H9 (cell line): ENCODE data around the gene NOP16. TPM values are rescaled to one million over a fixed set of nuclear protein-coding genes. Genes with fewer than 3 reads are reported as not detected.

Source experiments
- DNase-seq: peaks from one replicate; pipeline ENCODE4 v3.0.0-alpha.2; 2017
- H2AFZ ChIP-seq: one replicate; pipeline ENCODE4 v1.6.1; 2013; ENCODE audit warnings: mild to moderate bottlenecking, low read length, control low read depth, moderate library complexity
- H2AK5ac ChIP-seq: 2 replicates; pipeline ENCODE4 v1.6.1; 2013; ENCODE audit warnings: low read length, control low read depth, mixed read lengths; ENCODE audit not compliant: insufficient read length
- H2BK120ac ChIP-seq: one replicate; pipeline ENCODE4 v1.6.1; 2013; ENCODE audit warnings: low read depth, mild to moderate bottlenecking, low read length, control low read depth, inconsistent platforms; ENCODE audit not compliant: poor library complexity, severe bottlenecking
- H2BK12ac ChIP-seq: 2 replicates; pipeline ENCODE4 v1.6.1; 2013; ENCODE audit warnings: low read length, control low read depth, mixed read lengths, low read depth; ENCODE audit not compliant: insufficient read length
- H2BK15ac ChIP-seq: 2 replicates; pipeline ENCODE4 v1.6.1; 2013; ENCODE audit warnings: low read depth, low read length, control low read depth
- H2BK20ac ChIP-seq: one replicate; pipeline ENCODE4 v1.6.1; 2013; ENCODE audit warnings: low read depth, mild to moderate bottlenecking, low read length, control low read depth, inconsistent platforms; ENCODE audit not compliant: poor library complexity, severe bottlenecking
- H2BK5ac ChIP-seq: 2 replicates; pipeline ENCODE4 v1.6.1; 2013; ENCODE audit warnings: low read length, control low read depth, mixed read lengths; ENCODE audit not compliant: insufficient read length
- H3K14ac ChIP-seq: 2 replicates; pipeline ENCODE4 v1.6.1; 2013; ENCODE audit warnings: low read length, control low read depth; ENCODE audit not compliant: insufficient read depth
- H3K18ac ChIP-seq: 2 replicates; pipeline ENCODE4 v1.6.1; 2013; ENCODE audit warnings: low read depth, mild to moderate bottlenecking, mixed read lengths, low read length, control low read depth; ENCODE audit not compliant: insufficient read length
- H3K23ac ChIP-seq: 2 replicates; pipeline ENCODE4 v1.6.1; 2013; ENCODE audit warnings: low read length, control low read depth, mixed read lengths, low read depth; ENCODE audit not compliant: insufficient read length
- H3K23me2 ChIP-seq: 2 replicates; pipeline ENCODE4 v1.6.1; 2013; ENCODE audit warnings: low read depth, mild to moderate bottlenecking, mixed read lengths, low read length, control low read depth; ENCODE audit not compliant: insufficient read length, poor library complexity, severe bottlenecking
- H3K27ac ChIP-seq: 2 replicates; pipeline ENCODE4 v1.5.1; 2013; ENCODE audit warnings: low read length, control low read depth, mixed read lengths, low read depth; ENCODE audit not compliant: insufficient read length
- H3K27me3 ChIP-seq: 2 replicates; pipeline ENCODE4 v1.6.1; 2013; ENCODE audit warnings: low read length, control low read depth, inconsistent platforms; ENCODE audit not compliant: insufficient read depth
- H3K4ac ChIP-seq: 2 replicates; pipeline ENCODE4 v1.6.1; 2013; ENCODE audit warnings: low read depth, mild to moderate bottlenecking, control low read depth, inconsistent platforms, low read length, moderate library complexity
- H3K4me1 ChIP-seq: 2 replicates; pipeline ENCODE4 v1.6.1; 2013; ENCODE audit warnings: low read length, control low read depth, inconsistent platforms; ENCODE audit not compliant: insufficient read depth
- H3K4me2 ChIP-seq: 2 replicates; pipeline ENCODE4 v1.6.1; 2013; ENCODE audit warnings: low read length, control low read depth, mixed read lengths; ENCODE audit not compliant: insufficient read length, insufficient read depth
- H3K56ac ChIP-seq: 2 replicates; pipeline ENCODE4 v1.6.1; 2013; ENCODE audit warnings: low read depth, mild to moderate bottlenecking, mixed read lengths, low read length, control low read depth; ENCODE audit not compliant: insufficient read length
- H3K79me1 ChIP-seq: 2 replicates; pipeline ENCODE4 v1.6.1; 2013; ENCODE audit warnings: low read depth, mild to moderate bottlenecking, moderate library complexity, low read length, control low read depth, inconsistent platforms; ENCODE audit not compliant: insufficient read depth, poor library complexity, severe bottlenecking
- H3K79me2 ChIP-seq: 2 replicates; pipeline ENCODE4 v1.6.1; 2013; ENCODE audit warnings: low read length, control low read depth, inconsistent platforms; ENCODE audit not compliant: insufficient read depth
- H3K9ac ChIP-seq: 2 replicates; pipeline ENCODE4 v1.6.1; 2013; ENCODE audit warnings: low read length, control low read depth, mixed read lengths; ENCODE audit not compliant: insufficient read length; ENCODE audit errors: extremely low read depth
- H3K9me3 ChIP-seq: one replicate; pipeline ENCODE4 v1.6.1; 2013; ENCODE audit warnings: low read depth, low read length, inconsistent platforms; ENCODE audit not compliant: control insufficient read depth
- H3T11ph ChIP-seq: one replicate; pipeline ENCODE4 v1.6.1; 2013; ENCODE audit warnings: mild to moderate bottlenecking, low read length, control low read depth, inconsistent platforms
- H4K20me1 ChIP-seq: one replicate; pipeline ENCODE4 v1.6.1; 2013; ENCODE audit not compliant: control insufficient read depth, insufficient read length, insufficient read depth
- H4K5ac ChIP-seq: 2 replicates; pipeline ENCODE4 v1.6.1; 2013; ENCODE audit warnings: low read depth, mild to moderate bottlenecking, mixed read lengths, low read length, control low read depth; ENCODE audit not compliant: insufficient read length
- H4K8ac ChIP-seq: replicated peaks from 2 replicates; pipeline ENCODE4 v1.6.1; 2013; ENCODE audit warnings: low read length, control low read depth, mixed read lengths, low read depth; ENCODE audit not compliant: insufficient read length
- H4K91ac ChIP-seq: 2 replicates; pipeline ENCODE4 v1.6.1; 2013; ENCODE audit warnings: low read depth, mild to moderate bottlenecking, moderate library complexity, mixed read lengths, low read length, control low read depth; ENCODE audit not compliant: insufficient read length
- H3K27ac Mint-ChIP-seq, 3 experiments: 2 replicates in 2 of 3; 3 replicates in 1 of 3; pipeline ENCODE4 v1.8.0; 2020 to 2021; ENCODE audit warnings: mixed read lengths in 3 of 3, mild to moderate bottlenecking in 1 of 3, moderate library complexity in 1 of 3
- H3K27me3 Mint-ChIP-seq: 2 replicates; pipeline ENCODE4 v1.8.0; 2021; ENCODE audit warnings: low read depth, mild to moderate bottlenecking, moderate library complexity, mixed read lengths
- H3K36me3 Mint-ChIP-seq, 3 experiments: 2 replicates in 2 of 3; 3 replicates in 1 of 3; pipeline ENCODE4 v1.8.0; 2020 to 2021; ENCODE audit warnings: low read depth in 3 of 3, mixed read lengths in 3 of 3; ENCODE audit not compliant: insufficient read depth in 1 of 3
- H3K4me1 Mint-ChIP-seq, 2 experiments: 2 replicates each; pipeline ENCODE4 v1.8.0; 2020; ENCODE audit warnings: mixed read lengths in 2 of 2
- H3K4me3 Mint-ChIP-seq, 2 experiments: 2 replicates in 1 of 2; 3 replicates in 1 of 2; pipeline ENCODE4 v1.8.0; 2020 to 2021; ENCODE audit warnings: mild to moderate bottlenecking in 2 of 2, mixed read lengths in 2 of 2, moderate library complexity in 1 of 2
- H3K9me3 Mint-ChIP-seq, 2 experiments: 2 replicates in 1 of 2; 3 replicates in 1 of 2; pipeline ENCODE4 v1.8.0; 2020; ENCODE audit warnings: mild to moderate bottlenecking in 2 of 2, mixed read lengths in 2 of 2, moderate library complexity in 1 of 2
- WGBS: extraction: QIAGEN DNeasy Blood & Tissue Kit; methylation state at CpG from one replicate; pipeline ENCODE4 v1.1.7; 2013; ENCODE audit warnings: missing lambda C conversion rate, low lambda C conversion rate, mixed read lengths; ENCODE audit not compliant: insufficient read length; ENCODE audit errors: extremely low coverage; 5-methylcytosine and 5-hydroxymethylcytosine counted together
- total RNA-seq: library from RNA; stranded (reverse); gene quantifications from 2 replicates; pipeline ENCODE4 v1.2.1, GENCODE V29; 2021
- TF ChIP-seq, protein P1 (sequence below): fragments of 200-600 bp; sonication (generic); conservative IDR thresholded peaks from 3 replicates; pipeline ENCODE4 v1.8.0; 2021; ENCODE audit warnings: antibody characterized with exemption, mild to moderate bottlenecking

Gene NOP16
- total RNA-seq, 1 experiment from 2014 or later, result 114 TPM

DNA sequence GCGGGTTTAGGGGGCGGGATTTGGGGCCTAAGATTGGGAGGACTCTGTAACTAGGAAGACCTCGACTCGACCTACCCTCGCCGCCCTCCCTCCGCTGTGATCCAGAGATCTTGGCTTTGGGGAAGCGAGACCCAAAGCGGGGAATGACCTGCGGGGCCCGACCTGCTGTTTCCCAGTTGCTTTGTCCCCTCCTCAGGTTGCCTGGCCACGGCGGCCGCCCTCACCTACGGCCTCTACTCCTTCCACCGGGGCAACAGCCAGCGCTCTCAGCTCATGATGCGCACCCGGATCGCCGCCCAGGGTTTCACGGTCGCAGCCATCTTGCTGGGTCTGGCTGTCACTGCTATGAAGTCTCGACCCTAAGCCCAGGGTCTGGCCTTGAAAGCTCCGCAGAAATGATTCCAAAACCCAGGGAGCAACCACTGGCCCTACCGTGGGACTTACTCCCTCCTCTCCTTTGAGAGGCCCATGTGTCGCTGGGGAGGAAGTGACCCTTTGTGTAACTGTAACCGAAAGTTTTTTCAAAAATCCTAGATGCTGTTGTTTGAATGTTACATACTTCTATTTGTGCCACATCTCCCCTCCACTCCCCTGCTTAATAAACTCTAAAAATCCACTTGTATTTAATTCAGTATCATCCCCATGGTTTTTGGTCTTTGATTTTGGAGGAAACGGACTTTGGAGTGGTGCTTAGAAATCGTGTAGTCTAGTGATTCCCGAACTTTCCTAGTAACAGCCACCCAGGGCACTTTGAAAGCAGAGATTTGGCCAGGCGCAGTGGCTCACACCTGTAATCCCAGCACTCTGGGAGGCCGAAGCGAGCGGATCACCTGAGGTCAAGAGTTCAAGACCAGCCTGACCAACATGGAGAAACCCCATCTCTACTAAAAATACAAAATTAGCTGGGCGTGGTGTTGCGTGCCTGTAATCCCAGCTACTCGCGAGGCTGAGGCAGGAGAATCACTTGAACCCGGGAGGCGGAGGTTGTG lies 1.0 kb upstream of the NOP16 start:
- Histone ChIP-seq H2BK120ac (no peak overlapping the region), H3K9ac (peak overlapping the region; percentile 47), H3K56ac (no peak overlapping the region), H3K18ac (peak overlapping the region; percentile 73), H4K5ac (no peak overlapping the region), H3K4me1 (no peaks in the 10 kb centered on the region), H3K14ac (peak overlapping the region; percentile 36; the same call in 1 of the 2 replicates), H4K91ac (no peak overlapping the region), H3K79me2 (peaks cover 8% of the 10 kb centered on the region; the same call in 1 of the 2 replicates), H3K9me3 (no peaks in the 10 kb centered on the region), H4K8ac (no peak overlapping the region), H3K23me2 (peaks cover 7% of the 10 kb centered on the region), H2BK20ac (no peak overlapping the region), H3K23ac (no peak overlapping the region), H3K4me2 (peak overlapping the region; percentile 89), H3K27ac (peak overlapping the region; percentile 0), H3T11ph (no peak overlapping the region), H3K4ac (no peak overlapping the region), H4K20me1 (no peaks in the 10 kb centered on the region), H2AFZ (no peak overlapping the region), H2AK5ac (no peak overlapping the region), H2BK15ac (no peak overlapping the region), H2BK12ac (no peak overlapping the region), H3K27me3 (no peaks in the 10 kb centered on the region), H2BK5ac (no peak overlapping the region), H3K79me1 (no peaks in the 10 kb centered on the region)
- Mint-ChIP-seq H3K4me3 (peak overlapping the region; percentile 97 to 99), H3K4me1 (peaks cover 12% of the 10 kb centered on the region in 2 experiments), H3K36me3 (peaks cover 25 to 43% (median 27%) of the 10 kb centered on the region in 3 experiments), H3K27me3 (no peaks in the 10 kb centered on the region), H3K9me3 (peaks cover 0 to 3% of the 10 kb centered on the region in 2 experiments; a peak in 1 of 5 replicates), H3K27ac (peak overlapping the region; percentile 99 to 100 (median 100))
- no CpG with 5 or more reads among the region's 41 CpGs for WGBS
- TF ChIP-seq, protein P1, sequence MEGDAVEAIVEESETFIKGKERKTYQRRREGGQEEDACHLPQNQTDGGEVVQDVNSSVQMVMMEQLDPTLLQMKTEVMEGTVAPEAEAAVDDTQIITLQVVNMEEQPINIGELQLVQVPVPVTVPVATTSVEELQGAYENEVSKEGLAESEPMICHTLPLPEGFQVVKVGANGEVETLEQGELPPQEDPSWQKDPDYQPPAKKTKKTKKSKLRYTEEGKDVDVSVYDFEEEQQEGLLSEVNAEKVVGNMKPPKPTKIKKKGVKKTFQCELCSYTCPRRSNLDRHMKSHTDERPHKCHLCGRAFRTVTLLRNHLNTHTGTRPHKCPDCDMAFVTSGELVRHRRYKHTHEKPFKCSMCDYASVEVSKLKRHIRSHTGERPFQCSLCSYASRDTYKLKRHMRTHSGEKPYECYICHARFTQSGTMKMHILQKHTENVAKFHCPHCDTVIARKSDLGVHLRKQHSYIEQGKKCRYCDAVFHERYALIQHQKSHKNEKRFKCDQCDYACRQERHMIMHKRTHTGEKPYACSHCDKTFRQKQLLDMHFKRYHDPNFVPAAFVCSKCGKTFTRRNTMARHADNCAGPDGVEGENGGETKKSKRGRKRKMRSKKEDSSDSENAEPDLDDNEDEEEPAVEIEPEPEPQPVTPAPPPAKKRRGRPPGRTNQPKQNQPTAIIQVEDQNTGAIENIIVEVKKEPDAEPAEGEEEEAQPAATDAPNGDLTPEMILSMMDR, result no peak
- DNase-seq, result no peak
